Measurements from ENCODE around the gene HEPN1.
"Not testable (repeated sequence)": the region's sequence is repeated elsewhere in the genome, so short reads cannot be mapped to it uniquely, and the experiment has no call there.

HEPN1 gene

GRCh38 chr11:124944565-124944964 is 25.5 kb downstream of the HEPN1 start:
- no peak for DNase-seq

GRCh38 chr11:124945826-124946225 is 26.8 kb downstream of the HEPN1 start:
- DNase-seq: no peak

- DNase-seq: no peak
These were observed 27.7 kb downstream of the HEPN1 start for GRCh38 chr11:124946735-124947141.

GRCh38 chr11:124950601-124951330 is 31.7 kb downstream of the HEPN1 start:
- DNase-seq: no peak

GRCh38 chr11:124951341-124951740 is 32.3 kb downstream of the HEPN1 start:
- DNase-seq: no peak

- peak; percentile 100 for DNase-seq
These were observed 34.9 kb downstream of the HEPN1 start, which contains the start of gene CCDC15 for GRCh38 chr11:124953753-124954589. CCDC15 (plus strand) TSS chr11:124954202; CDS start chr11:124954733, 531 bp downstream.

GRCh38 chr11:124954590-124954955 is 35.5 kb downstream of the HEPN1 start:
- DNase-seq: peak in 1 of 2 experiments; percentile 72

GRCh38 chr11:124955035-124955434 is 36.0 kb downstream of the HEPN1 start:
- DNase-seq: no peak

- DNase-seq: peak; percentile 89 to 94
These were observed 43.0 kb downstream of the HEPN1 start for GRCh38 chr11:124961972-124962609.

GRCh38 chr11:124968197-124968596 is 49.1 kb downstream of the HEPN1 start:
- not testable (repeated sequence) for DNase-seq

All from NCI-H526 (cell line).